NCI-H2227 treated with DMSO at 0.1 percent for 48 hours (cell line): ENCODE results near the gene ARHGEF4.
A peak's percentile ranks its signal among the peaks of the same experiment; 100 is the strongest.

Experiments
- DNase-seq: peaks from one replicate; lab custom pipeline; 2025; lab: John Stamatoyannopoulos, UW

The ARHGEF4 gene

DNA sequence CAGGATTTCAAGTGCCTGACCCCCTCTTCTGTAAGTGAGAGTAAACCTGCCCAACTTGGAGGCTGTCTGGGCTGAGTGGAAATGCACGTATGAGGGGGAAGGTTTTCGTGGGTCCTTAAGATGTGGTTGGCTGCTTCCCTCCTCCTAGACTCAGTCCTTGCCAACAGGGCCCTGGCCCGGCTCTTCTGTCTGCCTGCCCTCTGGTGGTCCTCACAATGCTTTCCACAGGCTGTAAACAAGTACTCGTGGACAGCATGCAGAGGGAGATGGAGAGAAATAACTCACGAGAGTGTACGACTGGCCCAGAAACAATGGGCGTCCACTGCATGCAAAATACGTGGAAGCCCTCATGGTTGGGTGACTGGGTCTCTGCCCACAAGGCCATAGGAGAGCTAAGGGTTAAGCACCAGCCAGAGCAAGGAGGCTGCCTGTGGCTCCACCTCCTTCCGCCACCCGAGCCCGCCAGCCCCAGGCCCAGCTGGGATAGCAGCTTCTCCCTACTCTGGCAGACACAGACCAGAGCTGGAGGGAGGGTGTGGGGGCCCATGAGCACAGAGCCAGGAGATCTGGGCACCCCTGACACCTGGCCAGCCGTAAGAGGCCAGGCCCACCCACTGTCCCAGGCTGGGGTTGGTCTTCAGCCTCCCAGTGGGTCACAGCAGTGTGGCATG lies 17.0 kb upstream of the ARHGEF4 start:
- peak; percentile 57 for DNase-seq

DNA sequence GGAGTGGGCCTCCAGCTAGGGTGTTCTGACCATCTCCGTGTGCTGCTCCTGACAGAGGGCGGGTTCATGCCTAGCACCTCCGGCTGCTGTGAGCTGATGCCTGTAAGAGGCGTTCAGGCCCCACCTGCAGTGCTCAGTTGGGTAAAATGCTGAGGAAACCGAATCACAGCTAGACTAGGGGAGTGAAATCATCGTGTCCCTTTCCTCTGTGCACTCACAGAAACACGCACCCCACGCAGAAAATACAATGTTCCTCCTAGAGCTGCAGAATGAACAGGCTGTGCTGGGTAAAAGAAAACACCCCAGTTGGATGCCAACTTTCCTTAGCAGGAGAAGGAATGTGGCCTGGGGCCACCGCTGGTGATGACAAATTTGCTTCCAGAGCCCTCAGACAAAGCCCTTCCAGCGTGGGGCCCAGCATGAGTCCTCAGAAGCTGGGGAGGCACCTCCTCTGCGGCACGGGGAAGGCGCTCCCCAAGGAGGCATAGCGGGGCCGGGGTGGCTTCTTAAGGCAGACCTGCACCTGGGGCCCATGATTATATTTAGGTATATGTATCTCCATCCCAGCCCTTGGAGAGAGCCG lies 16.3 kb upstream of the ARHGEF4 start:
- no peak for DNase-seq

DNA sequence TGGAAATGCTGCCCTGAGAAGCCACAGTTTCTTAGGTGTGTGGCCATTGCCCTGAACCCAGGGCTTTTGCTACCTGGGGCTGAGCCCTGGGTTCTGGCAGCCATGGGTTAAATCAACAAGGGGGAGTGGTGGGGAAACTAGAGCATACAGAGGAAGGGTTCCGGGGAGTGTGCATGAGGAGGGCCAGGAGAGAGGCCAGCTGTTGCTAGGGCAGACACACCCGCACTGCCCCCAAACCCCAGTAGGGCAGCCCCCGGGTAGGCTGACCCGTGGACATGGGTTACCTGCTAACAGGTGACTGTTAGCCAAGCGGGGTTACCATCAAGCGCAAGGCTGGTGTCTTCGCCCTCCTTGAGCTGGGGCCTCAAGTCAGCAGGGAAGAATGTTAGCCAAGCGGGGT lies 14.8 kb upstream of the ARHGEF4 start:
- no peak for DNase-seq

DNA sequence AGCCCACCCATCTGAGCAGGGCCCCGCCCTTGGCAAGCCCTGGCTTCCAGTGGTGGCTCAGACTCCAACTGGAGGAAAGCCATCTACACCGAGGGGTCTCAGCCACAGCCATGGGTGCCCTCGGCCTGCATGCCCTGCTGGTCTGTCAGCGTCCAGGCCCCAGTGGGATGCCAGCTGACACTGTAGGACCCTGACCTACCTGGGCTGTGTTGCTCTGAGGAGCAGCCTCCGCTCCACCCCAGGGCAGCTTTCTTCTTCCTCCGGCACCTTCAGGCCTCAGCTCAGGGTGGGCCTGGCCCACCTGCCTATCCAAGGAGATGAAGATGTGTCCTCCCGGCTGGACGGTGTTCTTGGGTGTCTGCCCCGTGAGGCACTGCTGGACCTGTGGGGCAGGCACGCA lies 13.9 kb upstream of the ARHGEF4 start:
- DNase-seq, result no peak

DNA sequence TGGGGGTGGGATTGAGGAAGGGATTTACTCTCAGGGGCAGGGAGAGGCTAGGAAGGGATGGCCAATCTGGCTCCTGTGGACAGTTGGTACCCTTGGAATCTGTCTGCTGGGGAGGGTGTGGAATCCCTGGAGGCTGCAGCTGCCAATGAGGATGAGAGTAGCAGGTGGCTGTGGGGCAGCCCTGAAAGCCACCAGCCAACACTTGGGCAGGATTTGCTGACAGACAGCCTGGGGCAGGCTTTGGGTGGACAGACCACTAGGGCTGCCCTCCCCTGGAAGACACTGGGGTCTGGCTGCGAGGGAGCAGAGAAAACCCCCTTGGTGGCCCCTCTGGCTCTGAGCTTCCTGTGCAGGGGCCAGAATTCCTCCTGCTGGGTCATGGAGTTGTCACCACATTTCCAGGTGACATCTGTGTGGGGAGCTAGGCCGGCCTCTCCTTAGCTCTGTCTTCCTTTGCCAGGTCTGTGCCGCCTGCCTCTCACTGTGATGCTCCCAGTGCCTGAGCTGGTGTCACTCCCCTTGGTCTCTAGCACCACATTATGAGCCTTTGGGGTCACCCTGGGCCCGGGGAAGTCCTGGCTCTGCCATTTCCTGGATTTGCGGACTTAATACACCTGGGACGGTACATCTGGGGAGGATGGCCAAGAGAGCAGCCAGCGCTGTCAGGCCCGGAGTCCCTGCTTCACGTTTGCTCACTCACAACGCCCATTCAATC lies 13.4 kb upstream of the ARHGEF4 start:
- DNase-seq, result no peak

DNA sequence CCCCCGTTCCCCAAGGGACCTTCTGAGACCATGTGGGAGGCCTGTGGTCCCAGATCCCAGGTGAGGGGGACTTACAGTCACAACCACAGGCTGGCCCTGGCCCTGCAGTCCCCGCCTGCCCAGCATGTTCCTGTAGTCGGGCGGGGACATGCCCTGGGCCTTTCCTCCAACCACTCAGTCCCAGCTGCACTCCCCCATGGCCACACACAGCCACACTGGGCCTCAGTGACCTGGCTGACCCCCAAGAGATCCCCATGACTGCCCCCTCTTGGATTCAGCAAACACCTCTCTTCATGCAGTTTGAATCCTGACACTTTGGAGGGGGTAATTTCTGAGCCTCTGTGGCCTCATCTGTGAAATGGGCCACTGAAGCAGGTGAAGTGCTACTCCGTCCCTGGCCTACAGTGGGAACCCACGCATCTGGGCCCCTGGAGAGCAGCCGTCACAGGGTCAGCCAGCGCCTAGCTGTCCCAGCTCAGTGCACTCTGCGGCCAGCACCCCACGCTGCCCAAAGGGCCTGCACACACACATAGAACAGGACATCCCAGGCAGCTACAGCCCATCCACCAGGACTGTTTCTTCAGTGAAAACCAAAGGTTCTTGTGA lies 12.7 kb upstream of the ARHGEF4 start:
- no peak for DNase-seq

DNA sequence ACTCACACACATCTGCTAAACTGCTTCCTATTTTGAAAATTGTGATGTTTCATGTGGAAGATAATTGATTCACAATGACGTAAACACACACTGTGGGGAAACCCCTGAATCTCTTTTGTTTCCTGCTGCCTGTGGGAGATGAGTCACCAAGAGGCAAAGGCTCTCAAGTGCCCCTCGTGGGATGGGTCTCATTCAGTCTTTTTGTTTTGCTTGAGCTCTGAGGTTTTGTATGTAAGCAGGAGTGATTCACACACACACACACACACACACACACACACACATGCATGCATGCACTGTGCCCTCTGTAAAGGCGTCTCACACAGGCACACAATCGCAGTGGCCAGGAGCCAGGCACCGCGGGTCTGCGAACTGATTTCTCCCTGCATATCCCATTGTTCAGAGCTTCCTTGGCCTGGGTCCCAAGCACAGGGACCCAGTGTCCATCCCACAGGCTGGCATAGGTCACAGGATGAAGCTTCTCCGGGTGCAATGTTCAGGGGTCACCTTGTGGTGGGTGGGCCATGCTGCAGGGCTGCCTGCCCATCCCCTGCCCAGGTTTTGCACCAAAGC lies 12.1 kb upstream of the ARHGEF4 start:
- peak; percentile 75 for DNase-seq

DNA sequence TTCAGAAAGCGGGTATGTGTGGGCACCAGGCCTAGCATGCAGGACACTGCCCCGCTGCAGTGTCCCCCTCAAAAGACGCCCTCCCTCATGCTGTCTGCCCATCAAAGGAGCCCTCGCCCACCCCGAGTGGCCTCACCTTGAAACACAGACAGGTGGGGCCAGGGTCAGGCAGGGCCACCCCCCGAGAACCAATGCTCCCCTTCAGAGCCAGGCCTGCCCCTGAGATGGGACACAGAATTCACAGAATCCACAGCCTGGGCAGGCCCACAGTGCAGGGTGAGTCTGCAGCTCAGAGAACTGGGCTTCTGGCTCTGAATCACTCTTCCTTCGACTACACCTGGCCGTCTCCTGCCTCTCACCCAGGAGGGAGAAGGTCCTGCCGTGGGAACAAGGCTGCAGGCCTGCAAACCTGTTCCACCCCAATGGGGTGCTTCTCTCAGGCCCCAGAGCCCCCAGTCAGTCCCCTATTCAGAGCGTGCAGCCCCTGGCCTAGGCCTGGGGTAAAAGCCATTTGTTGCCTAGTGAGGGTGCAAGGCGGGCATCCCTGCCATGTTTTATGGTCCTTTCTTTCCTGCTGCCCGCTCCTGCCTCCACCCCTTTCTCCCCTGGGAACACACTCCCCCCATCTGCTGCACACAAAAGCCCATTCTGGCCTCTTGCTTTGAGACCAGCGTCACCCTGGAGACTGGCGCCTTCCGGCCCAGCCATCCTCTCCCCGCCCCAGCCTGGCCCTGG lies 11.3 kb upstream of the ARHGEF4 start:
- DNase-seq, result no peak

DNA sequence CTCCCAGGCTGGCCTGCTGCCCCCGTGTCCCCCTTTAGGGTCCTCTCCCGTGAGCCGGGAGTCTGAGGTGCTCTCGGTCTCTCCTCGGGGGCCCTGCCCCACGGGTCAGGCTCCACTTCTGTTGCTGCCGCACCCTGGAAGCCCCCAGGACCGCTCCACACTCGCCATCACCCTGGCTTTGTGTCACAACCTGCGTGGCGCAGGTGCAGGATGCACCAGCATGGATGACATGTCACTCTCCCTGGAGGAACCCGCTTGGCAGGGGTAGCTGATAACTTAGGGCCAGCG lies 10.8 kb upstream of the ARHGEF4 start:
- DNase-seq, result no peak

DNA sequence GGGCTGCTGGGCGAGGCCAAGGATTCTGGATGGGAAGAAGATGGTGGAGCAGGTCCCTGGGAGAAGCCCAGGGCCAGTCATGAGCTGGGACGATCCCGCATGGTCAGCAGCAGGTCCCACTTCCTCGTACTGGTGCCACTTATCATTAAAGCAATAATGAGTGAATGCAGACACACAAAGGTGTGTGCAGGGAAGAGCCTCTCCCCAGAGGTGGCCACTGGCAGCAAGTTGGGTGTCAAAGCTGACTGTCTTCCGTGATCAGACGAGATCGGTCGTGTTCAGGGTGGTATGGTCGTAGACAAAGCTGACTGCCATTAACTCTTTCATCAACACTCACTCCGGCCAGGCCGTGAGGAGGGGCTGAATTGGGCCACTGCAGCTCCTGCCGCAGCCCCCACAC lies 10.3 kb upstream of the ARHGEF4 start:
- no peak for DNase-seq

DNA sequence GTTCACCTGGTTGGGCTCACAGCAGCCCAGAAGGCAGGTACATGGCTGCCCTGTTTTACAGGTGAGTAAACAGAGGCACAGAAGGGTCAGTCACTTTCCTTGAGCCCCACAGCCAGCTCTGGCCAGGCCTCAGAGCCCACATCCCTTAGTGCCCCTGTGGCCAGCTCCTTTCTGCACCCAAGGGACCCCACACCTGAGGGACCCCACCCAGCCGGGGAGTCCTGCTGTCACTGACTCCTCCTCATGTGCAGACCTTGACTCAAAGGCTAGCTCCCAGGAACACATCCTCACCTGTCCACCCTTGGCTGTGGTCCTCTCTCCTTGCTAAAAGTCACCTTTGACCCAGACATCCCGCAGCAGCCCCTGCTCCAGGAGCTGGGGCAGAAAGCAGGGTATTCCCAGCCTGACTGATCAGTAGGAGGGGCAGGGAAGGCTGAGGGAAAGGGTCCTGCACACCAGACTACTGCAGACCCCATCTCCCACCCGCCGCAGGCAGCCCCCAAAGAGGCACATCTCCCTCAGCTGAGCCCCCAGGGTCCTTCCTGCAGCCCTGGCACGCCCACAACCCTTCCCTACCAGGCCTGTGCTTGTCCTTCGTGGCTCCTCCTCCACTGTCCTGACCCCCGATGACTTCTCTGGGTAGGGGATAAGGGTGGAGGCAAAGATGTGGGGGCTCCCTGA lies 9.8 kb upstream of the ARHGEF4 start:
- DNase-seq, result no peak

DNA sequence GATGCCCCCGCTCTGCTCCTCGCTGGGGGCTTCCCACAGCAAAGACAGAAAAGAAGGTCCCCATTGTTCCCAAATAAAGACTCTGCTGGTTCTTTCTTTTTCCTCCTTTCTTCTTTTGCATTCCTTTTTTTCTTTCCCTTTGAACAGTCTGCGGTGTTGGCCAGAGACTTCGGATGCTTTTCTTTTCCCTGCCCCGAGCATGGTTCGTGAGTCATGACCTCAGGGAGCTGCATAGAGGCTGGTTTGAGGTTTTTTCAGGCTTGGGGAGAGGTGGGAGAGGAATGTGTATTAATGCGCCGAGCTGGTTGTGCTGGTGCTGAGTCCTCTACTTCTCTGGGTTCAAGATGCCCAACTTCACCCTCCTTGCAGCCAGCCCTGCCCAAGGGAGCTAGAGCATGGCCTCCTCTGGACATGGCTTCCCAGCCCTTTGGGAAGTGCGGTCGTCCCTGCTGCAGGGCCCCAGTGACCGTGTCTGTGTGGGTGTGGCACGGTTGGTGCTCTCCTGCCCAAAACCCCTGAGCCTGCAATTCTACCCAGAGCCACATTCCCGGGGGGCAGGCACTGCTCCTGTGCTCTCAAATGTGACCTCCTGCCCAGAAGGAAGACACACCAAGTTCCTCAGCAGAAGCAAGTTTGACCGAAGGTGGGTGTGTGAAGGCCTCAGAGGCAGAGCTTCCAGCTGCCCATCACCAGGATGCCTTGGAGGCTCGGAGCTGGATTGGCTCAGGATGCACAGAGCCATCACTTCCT lies 9.0 kb upstream of the ARHGEF4 start:
- DNase-seq, result no peak

DNA sequence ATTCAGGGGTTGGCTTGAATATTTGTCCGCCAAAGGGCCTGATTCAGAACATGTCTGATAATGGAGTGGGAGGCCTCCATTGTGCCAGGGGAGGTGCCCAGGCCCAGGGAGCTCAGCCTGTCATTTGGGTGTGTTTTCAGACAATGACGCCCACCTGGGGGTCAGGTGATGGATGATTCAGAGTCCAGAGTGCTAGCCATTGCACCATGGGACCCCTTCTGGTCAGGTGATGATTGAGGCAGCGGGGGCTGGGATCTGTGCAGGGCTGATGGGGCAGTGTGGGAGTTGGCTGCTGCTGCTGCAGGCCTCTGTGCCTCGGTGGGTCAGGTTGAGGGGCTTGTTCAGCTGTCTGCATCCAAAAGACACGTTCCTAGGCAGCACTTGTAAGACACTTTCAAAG lies 8.3 kb upstream of the ARHGEF4 start:
- DNase-seq, result no peak

DNA sequence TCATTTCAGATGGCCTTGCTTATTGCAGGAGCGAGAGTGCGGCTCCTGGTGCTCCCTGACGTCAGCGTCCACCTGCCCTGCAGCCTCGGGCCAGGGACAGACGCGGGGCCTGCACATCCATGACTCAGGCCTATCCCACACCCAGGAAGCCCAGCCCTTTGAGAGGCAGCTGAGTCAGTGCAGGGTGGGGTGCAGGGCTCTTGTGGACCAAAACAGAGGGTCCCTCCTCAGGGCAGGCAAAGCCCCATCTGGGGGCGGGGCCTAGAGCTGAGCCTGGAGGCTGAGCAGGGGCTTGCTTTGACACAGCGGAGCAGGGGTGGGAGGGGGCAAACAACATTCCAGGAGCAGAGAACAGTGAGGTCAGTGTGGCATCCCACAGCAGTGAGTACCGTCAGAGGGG lies 7.7 kb upstream of the ARHGEF4 start:
- DNase-seq, result no peak

DNA sequence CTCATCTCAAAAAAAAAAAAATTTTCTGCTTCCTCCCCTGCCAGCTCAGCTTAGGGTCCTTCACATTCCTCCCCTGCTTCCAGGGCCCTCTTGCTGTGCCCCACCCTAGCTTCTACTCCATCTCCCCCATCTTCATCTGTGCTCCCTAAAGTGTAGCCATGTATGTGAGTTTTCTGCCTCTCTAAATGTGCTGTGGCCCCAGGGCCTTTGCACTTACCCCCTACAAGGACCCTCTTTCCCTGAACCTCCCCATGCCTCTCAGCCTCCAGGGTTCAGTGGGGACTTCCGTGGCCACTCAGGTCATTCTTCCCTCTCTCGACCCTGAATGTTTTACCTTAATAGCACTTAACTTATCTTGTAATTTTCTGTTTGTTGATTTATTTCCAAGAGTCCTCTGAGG lies 6.2 kb upstream of the ARHGEF4 start:
- no peak for DNase-seq

DNA sequence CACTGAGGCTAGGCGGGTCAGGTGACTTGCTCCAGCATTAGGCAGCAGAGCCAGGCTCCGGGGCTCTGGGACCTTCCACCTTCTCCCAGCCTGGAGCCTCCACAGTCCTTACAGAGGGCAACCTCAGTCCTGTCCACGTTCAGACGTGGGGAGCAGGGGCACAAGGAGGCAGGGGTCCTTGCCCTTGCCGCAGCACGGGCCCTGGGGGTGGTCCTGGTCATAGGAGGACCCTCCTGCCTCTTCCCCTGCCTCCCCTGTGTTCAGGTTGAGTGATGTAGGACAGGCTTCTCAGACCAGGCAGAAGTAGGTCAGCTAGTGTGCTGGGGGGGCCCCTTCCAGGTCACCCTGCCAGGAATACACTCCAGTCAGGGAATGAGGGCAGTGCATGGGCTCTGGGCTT lies 5.4 kb upstream of the ARHGEF4 start:
- no peak for DNase-seq

DNA sequence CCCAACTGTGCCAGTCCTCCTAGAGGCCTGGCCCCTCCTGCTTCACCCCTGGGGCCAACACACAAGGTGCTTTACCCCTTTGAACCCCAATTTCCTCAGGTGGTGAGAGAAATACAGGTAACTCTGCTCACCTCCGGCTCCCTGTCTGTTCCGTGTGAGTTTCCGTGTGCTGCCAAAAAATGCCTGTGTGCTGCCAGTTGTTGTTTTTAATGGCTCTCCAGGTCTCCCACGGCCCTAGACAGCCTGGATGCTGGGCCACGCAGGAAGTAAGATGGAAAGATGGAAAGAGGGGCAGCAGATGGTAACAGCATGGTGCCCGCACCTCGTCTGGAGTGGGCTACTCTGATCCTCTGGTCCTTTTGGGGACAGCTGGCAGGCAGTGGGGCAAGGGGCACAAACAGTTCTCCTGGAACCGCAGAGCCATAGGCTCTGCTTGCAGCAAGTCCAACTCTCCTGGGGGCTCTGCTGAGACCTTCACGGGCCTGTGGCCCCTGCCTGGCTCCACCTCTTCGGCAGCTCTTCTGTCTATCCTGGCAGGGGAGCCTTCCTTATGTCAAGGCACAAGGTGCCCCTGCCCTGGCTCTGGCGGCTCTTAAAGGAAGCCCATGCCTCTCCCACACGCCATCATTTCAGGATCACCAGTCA lies 4.3 kb upstream of the ARHGEF4 start:
- DNase-seq, result no peak

DNA sequence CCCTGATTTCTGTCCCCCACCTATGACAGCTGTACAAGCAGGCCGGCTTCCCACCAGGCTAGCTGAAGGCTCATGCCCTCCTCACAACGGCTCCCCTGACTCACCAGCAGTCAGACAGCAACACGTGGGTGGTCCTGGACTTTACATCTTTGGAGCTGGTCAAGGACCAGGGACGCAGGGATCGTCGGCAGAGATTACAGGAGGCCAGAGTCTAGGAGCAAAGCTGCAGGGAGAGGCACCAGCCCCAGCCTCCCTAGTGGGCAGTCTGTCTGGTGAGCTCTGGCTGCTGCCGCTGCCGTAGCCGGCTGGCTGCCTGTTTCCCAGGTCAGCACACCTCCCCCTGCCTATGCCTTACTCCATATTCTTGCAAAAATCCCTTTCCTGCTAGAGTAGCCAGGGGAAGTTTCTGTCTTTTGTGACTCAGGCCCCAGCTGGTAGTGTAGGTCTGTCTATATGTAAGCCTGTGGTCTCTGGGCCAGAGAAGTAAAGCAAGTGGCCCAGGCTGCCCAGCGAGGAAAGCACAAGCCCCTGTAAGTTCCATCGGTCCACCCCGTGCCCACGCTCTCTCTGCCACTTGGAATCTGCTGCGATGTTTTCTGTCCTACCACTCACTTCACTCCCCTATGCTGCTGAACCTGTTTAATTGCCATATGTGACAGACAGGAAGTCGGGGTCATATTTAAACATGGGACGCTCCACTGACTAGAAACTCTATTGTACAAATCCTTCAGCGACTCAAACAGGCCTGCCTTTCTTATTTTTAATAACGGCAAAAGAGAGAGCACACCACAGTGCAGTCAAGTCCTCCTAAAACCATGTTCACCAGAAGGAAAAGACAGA lies 2.4 kb upstream of the ARHGEF4 start:
- DNase-seq, result no peak

DNA sequence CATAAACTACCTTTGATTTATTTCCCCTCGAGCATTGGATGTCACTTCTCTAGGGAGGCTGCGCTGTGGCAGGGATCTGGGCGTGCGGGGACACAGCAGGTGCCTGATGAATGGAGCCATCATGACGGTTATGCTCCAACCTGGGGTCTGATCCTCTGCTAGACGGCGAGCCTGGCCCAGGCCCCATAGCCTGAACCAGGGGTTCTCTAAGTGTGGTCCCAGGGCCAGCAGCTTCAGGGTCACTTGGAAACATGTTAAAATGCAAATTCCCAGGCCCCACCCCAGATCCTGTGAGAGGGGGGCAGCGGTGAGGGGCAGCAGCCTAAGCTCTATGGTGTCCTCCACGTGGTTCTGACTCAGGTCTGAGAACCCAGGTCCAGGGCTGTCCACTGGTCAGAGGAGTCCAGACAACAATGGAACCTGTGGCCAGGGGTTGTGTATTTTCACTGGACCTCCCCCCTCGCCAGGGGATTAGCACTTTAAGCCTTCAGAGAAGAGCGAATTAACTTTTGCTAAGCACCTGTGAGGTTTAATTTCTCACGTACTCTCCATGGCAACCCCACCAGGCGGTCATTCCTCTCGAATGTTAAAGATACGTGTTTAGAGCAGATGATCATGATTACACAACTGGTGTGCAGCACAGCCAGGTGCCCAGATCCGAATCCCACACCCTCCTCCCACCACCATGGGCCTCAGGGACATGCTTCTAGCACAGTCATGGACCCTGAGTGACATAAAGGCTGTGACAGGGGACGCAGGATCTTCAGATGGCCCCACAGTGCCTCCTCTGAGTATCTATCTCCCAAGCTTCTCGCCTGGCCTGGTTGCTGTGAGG lies 1.6 kb upstream of the ARHGEF4 start:
- no peak for DNase-seq
